HG03103 (cell line): ENCODE results near the gene PPID.
"Not testable (repeated sequence)": the region's sequence is repeated elsewhere in the genome, so short reads cannot be mapped to it uniquely, and the experiment has no call there.

Experiments
- ATAC-seq: cut with Tn5 transposase; IDR thresholded peaks from one replicate; pipeline ENCODE4 v1.9.1; 2021; ENCODE audit warnings: low read depth; ENCODE audit not compliant: unreplicated experiment

Gene PPID

DNA sequence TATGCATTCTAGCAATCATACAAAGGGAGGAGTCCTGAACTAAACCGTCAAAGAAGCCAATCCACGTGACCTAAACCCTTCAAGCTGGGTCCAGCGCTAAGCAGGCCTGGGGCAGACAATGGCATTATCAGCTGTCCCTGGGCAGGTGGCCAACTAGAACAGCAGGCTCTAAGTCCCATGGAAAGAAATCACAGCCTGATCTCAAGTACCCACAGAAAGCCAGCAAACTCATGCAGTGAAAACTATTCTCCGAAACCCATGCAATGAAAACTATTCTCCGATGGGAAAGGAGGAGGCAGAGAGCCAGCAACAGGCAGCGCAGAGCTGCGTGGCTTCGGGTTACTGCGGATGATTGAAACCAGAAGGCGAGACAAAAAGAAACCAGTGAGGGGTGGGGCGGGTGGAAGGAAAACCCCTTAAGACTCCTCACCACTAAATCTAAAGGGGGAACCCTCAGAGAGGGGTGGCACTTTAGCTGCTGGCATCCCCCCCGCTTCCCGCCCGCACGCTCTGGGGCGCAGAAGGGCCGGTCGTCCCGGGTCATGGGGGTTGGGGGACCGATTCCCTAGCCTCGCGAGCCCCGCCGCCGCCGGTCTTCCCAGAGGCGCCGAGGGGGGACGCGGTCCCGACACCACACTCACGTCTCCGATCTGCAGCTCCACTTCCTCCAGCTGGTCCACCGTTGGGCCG lies 52.1 kb downstream of the PPID start:
- ATAC-seq, result peak; percentile 17

- no peak for ATAC-seq
Measured at GRCh38 chr4:158669310-158669709, 53.9 kb downstream of the PPID start.

- ATAC-seq, result no peak
Measured at GRCh38 chr4:158667651-158668198, 55.5 kb downstream of the PPID start.

- ATAC-seq, result no peak
Measured at GRCh38 chr4:158666892-158667291, 56.3 kb downstream of the PPID start.

DNA sequence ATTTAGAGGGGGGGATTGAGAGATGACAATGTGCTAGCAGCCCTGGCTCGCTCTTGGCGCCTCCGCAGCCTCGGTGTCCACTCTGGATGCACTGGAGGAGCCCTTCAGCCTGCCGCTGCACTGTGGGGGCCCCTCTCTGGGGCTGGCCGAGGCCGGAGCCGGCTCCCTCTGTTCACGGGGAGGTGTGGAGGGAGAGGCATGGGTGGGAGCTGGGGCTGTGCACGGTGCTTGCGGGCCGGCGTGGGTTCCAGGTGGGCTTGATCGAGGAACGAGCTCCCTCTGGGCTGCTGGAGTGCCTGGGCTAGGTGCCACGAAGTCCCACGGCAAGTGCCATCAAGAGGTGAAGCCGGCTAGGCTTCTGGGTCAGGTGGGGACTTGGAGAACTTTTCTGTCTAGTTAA lies 58.4 kb downstream of the PPID start:
- no peak for ATAC-seq

GRCh38 chr4:158663707-158664625 lies 59.2 kb downstream of the PPID start:
- ATAC-seq, result not testable (repeated sequence)

DNA sequence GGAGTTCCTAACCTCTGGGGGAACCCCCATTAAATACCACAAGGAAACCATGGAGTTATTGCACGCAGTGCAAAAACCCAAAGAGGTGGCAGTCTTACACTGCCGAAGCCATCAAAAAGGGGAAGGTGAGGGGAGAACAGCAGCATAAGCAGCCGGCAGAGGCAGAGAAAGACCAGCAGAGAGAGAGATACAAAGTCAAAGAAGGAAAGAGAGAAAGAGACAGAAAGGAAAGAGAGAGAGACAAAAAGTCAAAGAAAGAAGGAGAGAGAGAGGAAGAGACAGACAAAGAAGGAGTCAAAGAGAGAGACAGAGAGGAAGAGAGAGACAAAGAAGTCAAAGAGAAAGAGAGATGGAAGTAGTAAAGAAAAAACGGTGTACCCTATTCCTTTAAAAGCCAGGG lies 59.9 kb downstream of the PPID start:
- ATAC-seq, result not testable (repeated sequence)
